OCI-LY1 (cell line): ENCODE results near the gene STK24.

Experiments used
- CTCF ChIP-seq: fragments of 200-600 bp; sonication (generic), shearing (Covaris generic); IDR thresholded peaks from 2 replicates; pipeline ENCODE4 v1.5.1; 2017; ENCODE audit warnings: mild to moderate bottlenecking, antibody characterized with exemption, low read length, moderate library complexity, mixed read lengths
- EZH2 ChIP-seq: fragments of 200-600 bp; sonication (generic), shearing (Covaris generic); IDR thresholded peaks from 2 replicates; pipeline ENCODE4 v1.8.0; 2017; ENCODE audit warnings: borderline replicate concordance, mixed run types, mild to moderate bottlenecking, antibody characterized with exemption, low read length, moderate library complexity, mixed read lengths

- TF ChIP-seq CTCF, result no peak
- TF ChIP-seq EZH2, result no peak
These were observed 48.2 kb downstream of the STK24 start for GRCh38 chr13:98528663-98529064.
